HG03139 (cell line): ENCODE results near the gene REL.

ENCODE experiments used
- ATAC-seq: cut with Tn5 transposase; IDR thresholded peaks from one replicate; pipeline ENCODE4 v1.9.1; 2021; ENCODE audit not compliant: unreplicated experiment

Gene REL

DNA sequence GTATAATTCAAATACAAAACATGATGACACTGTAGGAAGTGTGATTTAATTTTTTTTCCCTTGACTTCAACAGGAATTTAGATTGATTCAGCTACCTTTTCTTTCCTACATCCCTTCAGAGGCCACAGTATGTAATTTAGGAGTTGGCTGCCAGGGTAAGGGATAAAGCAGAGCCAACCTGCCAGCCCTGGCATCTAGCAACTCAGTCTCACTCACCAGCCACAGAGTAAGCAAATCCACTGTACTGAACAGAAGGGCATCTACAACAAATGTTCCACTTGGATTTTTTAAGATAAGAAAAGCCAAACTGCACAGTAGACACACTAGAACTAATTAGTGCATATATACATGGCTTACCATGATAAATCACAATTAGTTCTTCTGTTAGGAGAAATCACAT is 81.8 kb downstream of the REL start:
- no peak for ATAC-seq

DNA sequence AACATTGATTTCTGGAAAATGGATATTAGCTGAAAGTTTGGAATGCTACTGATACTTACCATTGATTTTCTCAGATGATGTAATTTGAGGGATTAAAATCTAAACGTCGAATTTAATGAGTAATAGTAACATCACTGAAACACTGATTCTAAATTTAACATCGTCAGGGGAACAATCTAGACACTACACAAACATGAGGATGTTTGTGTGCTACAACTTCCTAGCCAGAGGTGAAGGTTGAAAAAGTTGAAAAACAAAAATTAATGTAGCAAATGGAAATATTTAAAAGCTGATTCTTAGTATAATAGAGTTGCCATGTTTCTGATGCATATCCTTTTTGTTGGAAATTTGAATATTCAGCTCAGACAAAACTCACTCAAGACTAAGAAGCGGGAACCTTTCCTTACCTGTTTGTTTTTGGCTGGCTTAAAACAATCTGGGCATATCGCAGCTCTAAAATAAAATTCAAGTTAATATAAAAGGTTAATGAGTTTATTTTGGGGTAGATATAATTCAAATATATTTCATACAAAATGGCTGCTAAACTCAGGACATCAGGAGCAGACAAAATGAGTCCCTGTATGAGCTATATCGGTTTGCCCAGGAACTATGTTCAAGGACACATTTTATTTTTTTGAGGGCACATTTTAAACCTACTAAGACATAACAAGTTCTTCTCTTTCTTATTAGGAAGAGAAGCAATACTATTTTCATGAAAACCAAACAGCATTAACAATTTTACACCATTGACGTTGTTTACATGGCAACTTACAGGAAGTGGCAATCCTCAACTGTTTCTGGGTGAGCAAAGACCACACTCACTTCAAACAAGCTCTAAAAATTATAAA is 83.5 kb downstream of the REL start:
- no peak for ATAC-seq

DNA sequence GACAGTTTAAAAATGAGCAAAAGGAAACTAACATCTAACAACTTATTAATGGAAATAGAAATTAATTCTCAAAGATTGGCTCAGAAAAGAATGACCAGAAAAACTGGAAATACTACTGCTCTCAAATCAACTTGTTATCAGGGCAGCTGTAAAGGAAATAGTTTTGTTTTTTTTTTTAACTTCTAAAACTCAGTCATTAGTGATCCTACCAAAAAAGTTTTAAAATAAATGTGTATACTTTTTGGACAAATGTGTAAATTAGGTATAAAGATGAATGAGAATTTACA is 84.1 kb downstream of the REL start:
- ATAC-seq: no peak

DNA sequence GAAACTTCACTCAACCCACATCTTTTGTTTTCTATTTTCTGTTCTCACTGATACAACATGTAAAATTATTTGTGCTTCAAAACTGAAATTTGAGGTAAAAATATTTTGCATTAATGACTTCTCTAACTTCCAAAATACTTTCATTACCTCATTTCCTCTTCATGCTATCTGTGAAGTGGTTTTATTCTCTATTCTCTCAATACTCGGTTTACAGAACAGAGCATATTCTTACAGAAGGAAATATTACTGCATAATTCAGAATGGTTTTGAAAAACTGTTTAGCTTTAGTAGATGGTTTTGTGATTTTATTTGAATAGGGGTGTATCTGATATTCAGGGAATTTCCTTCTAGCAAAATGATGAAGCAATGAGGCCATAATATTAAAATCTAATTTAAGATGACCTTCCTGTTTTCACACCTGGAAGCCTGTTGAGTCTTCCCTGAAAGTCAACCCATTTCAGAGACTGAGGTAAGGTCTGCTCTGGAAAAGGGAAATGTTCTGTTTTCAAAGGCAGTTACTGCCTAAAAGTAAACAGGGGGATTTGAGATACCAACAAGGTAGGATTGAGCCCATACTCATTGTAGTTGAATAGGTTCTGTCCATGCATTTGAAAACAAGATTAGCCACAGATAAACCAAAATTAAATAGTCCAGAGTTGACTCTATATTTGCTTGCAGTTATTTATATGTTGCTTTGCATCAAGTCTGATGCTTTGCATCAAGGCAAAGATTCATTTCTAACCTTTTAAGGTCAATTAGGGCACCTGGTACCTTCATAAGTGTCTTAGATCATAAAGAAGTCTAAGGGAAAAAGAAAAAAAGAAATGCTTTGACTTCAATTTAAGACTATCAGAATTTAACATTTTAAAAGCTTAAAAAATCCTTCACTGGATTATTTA is 85.4 kb downstream of the REL start:
- ATAC-seq: no peak

DNA sequence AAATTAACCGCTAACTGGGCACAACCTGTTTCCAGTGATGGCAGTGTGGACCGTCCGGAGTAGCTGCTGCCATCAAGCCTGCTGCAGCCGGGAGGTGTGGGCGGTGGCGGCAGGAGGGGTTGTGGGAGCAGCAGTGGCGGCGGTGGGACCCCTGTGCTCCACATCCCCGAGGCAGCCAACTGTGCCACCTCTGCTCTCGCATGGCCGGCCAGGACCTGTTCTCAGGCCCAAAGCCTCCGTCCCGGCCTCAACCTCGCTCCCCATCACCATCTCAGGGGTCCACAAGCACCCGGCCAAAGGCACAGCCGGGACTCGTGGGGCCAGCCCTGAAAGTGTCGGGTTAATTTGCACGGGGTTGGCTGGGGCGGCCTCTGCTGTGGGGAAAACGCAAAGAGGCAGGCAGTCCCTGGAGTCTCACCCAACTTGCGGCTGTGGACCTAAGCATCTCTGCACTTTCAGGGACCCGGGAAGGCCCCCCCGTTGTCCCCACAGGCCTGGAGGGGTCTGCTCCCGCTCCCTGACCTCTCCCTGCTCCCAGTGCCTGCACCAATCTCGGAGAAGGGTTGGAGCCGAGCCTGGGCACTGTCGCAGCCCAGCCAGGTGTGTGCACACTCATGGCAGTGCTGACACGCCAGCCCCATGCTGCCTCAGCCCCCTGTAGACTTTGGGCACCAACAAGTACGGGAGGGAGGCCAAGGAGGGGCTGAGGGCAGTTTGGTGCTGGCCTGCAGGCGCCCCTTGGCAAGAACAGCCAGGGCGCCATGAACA is 91.7 kb downstream of the REL start:
- no peak for ATAC-seq

DNA sequence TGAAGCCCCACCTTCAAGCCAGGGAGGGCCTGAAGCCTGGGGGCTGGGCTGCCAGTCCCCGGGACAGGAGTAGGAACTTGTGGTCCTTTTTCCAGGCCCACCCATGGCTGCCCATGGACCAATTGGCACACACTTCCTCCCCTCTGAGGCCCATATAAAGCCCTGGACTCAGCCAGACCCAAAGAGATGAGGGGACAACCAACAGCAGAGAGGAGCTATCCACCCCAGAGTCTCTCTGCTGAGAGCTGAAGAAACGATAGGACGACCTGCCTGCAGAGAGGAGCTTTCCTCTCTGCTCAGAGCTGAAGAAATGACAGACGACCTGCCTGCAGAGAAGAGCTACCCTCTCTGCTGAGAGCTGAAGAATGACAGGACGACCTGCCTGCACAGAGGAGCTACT is 92.3 kb downstream of the REL start:
- no peak for ATAC-seq

DNA sequence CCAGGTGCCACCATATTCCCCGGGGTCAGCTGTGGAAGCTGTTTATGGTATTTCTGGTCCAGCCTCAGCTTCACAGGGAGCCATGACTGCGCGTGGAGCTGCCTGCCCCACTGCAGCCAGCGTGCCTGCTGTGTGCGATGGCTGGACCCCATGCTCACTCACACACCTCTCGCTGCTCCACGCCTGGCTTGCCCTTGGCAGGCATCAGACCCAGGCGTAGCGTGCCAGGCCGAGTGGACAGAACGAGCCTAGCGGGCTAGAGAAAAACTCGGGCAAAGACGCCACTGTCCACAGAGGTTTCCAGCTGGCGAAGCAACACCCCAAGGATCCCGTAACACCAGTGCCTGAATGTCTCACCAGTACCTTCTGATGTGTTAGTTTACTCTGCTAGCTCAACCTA is 93.3 kb downstream of the REL start:
- ATAC-seq: no peak
